Measurements from ENCODE around the gene FAM50B.
A peak's percentile ranks its signal among the peaks of the same experiment; 100 is the strongest.

Gene FAM50B

GRCh38 chr6:3848925-3849605 lies at the start of gene FAM50B:
Gene FAM50B, plus strand, starts transcription at chr6:3849373. Its CDS starts 439 bp downstream, at chr6:3849812.
- DNase-seq (ENCODE audit: low read depth, low spot score), result peak; percentile 33

DNA sequence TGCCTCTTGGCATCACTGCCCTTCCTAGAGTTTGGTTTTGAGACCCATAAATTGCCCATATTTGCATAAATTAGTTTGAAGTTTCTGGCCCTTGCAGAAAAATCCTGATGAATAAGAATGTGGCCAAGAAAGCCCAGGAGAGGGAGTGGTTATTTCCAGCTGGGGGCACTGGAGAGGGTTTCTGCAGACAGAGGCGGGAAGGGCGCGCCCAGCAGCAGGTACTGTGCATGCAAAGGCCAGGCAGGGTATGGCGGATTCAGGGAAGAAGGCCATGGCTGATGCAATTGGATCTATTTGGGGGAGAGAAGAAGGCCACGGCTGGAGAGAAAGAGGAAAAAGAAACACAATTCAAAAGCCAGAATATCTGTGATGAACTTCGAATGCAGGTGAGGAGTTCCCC lies 49.5 kb upstream of the FAM50B start:
- no peak for DNase-seq (ENCODE audit: low read depth, low spot score)

DNA sequence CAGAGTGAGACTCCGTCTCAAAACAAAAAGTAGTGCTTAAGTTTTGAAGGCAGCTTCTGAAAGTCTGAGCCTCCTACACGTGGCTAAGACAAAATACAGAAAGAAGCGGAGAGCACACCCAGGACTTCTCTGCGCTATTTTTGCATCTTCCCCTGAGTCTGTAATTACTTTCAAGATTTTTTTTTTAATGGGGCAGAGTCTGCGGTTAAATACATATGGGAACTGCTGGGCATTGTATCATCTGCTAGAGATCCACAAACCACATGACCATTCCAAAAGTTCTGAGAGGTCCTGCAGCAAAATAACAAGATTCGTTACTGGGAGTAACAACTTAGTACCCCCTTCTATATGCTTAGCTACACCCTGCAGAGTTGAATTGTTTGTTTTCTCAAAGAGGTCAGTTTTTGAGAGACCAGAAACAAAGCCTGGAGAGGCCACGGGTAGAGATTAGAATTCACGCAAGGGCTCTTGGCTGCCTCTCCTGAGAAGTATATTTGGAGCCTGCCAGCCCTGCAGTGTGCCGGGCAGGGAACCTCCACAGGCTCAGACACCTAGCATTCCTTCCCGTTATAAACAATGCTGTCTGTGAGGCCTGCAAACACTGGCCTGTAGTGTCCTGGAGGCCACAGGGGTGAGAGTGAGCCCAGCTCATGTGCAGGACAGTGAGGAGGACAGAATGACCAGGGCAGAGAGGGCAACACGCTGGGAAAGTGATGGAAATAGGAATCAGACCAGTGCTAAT lies 48.2 kb upstream of the FAM50B start:
- no peak for DNase-seq (ENCODE audit: low read depth, low spot score)

DNA sequence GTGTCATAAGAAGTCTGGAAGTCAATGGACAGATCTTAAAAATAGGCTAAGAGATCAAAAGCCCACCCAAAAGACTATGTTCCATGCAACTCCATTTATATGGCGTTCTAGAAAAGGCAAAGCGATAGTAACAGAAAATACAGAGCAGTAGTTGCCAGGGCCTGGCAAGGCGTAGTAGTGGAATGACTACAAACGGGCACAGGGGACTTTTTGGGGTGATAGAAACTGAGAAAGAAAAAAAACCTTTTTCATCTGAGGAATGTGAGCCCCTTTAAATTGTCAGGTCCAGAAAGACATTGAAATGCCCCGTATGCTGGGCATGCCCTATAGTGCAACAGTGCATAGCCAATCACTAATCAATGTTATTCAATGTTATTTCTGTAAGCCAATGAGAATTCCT lies 47.2 kb upstream of the FAM50B start:
- DNase-seq (ENCODE audit: low read depth, low spot score), result no peak

DNA sequence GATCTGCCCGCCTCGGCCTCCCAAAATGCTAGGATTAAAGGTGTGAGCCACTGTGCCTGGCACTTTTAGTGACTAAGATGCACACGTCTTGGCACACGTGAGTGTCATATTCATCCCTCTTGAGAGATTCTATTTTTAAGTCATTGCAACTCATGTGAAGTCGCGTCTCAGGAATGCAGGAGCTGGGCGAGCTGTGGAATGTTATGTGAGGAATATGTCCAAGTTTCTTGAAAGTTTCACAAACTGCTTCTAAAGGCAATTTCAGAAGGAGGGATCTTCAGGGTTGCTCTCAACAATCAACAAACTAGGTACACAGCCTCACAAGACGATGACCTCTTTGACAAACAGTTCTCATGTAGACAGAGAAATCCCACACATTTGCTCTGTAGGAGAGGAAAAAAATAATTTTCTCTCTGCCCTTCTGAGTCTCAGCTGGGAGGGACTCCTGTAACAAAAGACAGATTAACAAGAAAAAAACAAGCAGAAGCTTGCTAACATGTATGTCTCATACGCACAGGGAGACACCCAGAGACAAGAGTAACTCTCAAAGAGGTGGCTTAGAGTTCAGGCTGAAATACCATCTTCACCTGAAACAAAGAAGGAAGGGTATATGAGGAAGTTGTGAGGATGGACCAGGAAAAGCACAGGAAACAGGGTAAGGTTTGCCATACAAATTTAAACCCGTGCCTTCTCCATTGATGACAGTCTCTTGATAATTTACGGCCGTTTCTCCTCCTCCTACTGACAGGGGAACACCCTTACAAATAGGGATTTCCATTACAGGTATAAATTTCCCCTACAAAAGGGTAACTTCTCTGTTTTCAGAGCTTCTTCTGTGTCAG lies 45.3 kb upstream of the FAM50B start:
- DNase-seq (ENCODE audit: low read depth, low spot score), result no peak

GRCh38 chr6:3804964-3805363 lies 44.2 kb upstream of the FAM50B start:
- DNase-seq (ENCODE audit: low read depth, low spot score), result no peak

DNA sequence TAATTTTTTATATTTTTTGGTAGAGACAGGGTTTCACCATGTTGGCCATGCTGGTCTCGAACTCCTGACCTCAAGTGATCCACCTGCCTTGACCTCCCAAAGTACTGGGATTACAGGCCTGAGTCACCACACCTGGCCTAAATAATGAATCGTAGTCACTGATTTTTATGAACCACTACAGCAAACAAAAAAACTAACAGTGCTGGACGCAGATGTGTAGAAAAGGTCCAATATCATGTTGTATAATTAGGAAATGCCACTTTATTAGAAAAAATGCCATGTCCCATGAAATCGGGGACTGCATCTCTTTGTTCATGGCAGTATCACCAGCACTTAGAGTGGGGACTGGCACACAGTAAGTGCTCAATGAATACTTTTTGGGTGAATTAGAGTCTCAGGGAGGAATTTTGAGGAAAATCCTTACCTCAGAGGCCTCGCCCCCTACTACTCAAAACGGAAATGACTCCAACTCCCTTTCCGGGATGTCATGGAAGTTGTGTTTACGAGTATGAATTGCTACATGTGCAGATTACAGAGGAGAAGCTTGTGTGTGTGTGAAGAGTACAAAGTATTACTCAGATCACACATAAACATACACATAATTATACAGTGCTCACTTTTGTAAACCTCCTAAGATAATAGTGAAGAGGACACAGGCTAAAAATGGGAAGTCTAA lies 43.6 kb upstream of the FAM50B start:
- DNase-seq (ENCODE audit: low read depth, low spot score), result no peak

- DNase-seq (ENCODE audit: low read depth, low spot score), result no peak
Measured at GRCh38 chr6:3806169-3806922, 42.8 kb upstream of the FAM50B start.

DNA sequence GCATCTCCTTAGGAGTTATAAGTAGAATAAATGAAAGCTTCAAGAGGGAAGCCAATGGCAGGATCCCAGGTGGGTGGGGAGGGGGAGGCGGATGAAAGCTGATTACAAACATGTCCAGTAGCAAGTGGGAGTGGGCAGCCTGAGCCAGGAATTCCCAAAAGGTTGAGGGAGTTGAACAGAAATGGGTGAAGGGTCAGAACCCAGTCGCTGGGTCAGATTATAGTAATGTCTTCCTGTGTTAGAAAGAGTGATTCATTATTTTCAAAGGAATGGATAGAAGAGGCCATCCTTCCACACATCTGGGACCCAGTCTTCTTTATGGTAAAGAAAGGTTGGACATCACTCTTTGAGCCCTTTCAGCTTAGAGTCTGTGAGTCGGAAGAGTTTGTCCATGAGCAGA lies 41.0 kb upstream of the FAM50B start:
- DNase-seq (ENCODE audit: low read depth, low spot score), result no peak

- DNase-seq (ENCODE audit: low read depth, low spot score), result no peak
Measured at GRCh38 chr6:3808759-3809514, 40.2 kb upstream of the FAM50B start.

- no peak for DNase-seq (ENCODE audit: low read depth, low spot score)
Measured at GRCh38 chr6:3809515-3809891, 39.7 kb upstream of the FAM50B start.

GRCh38 chr6:3809982-3810381 lies 39.2 kb upstream of the FAM50B start:
- DNase-seq (ENCODE audit: low read depth, low spot score), result no peak

GRCh38 chr6:3811191-3811590 lies 38.0 kb upstream of the FAM50B start:
- DNase-seq (ENCODE audit: low read depth, low spot score), result no peak

- DNase-seq (ENCODE audit: low read depth, low spot score), result no peak
Measured at GRCh38 chr6:3812596-3812995, 36.6 kb upstream of the FAM50B start.

DNA sequence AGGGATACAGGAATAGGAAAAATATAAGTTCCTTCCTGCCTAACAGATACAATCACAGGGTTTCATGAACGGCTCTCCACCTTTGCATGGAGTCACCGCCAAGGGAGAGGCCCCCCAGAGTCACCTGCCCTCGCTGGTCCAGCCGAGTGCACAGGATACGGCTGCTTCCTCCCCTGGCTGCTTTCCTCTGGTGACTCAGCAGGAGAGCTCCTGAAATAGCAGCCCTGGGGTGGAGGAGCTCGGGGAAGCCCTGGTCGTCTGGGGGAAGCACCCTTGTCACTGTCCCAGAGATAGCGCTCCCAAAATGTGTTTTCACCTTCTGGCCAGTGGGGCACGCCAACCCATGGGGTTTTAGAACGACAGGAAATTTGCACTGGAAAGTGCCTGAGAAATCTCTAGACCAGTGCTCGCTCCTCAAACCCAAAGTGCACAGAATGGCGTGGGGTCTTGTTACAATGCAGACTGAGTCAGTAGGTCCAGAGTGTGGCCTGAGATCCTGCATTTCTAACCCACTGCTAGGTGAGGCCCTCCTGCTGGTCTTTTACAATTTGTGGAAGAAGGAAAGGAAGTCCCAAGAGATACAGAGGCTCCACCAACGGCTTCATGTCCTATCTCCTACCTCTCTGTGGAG lies 35.9 kb upstream of the FAM50B start:
- DNase-seq (ENCODE audit: low read depth, low spot score), result no peak

DNA sequence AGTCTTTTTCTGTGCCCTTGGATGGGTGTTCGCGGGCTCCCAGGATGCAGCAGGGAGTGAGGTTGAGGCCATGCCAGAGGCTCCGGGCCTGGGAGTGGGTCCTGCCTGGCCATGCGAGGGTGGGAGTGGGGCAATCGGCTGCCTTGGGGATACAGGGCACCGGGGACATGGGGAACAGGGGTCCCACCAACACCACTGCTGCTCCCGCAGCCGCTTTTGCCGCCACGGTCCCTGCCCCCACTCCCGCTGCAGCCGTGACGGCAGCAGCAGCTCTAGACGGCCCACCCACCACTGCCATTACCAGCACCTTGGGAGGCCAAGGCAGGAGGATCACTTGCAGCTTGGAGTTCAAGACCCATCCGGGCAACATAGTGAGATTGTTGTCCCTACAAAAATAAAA lies 35.3 kb upstream of the FAM50B start:
- DNase-seq (ENCODE audit: low read depth, low spot score), result no peak

- DNase-seq (ENCODE audit: low read depth, low spot score), result no peak
Measured at GRCh38 chr6:3814539-3814938, 34.6 kb upstream of the FAM50B start.

GRCh38 chr6:3816251-3816650 lies 32.9 kb upstream of the FAM50B start:
- no peak for DNase-seq (ENCODE audit: low read depth, low spot score)

- DNase-seq (ENCODE audit: low read depth, low spot score), result no peak
Measured at GRCh38 chr6:3819161-3820110, 29.7 kb upstream of the FAM50B start.
